ENCODE data around the gene AUP1.

AUP1 gene

GRCh38 chr2:74540291-74540690 lies 10.8 kb upstream of the AUP1 start:
- in situ Hi-C loops (cut with HindIII; ENCODE audit: low pct_unique_long_range_greater_than_20kb, low sequenced_read_pairs) = no loop called here
- DNase-seq (ENCODE audit: low read depth in 1 of 2, low spot score in 1 of 2) = no peak
- no peak for TF ChIP-seq JUND (IDR thresholded peaks at IDR 0.05; ENCODE audit: low read depth)

- TF ChIP-seq JUND (IDR thresholded peaks at IDR 0.05; ENCODE audit: low read depth) = no peak
- no peak for DNase-seq (ENCODE audit: low read depth in 1 of 2, low spot score in 1 of 2)
- in situ Hi-C loops (cut with HindIII; ENCODE audit: low pct_unique_long_range_greater_than_20kb, low sequenced_read_pairs) = no loop called here
These were observed 9.4 kb upstream of the AUP1 start for GRCh38 chr2:74538881-74539339.

GRCh38 chr2:74537140-74537539 lies 7.6 kb upstream of the AUP1 start:
- TF ChIP-seq JUND (IDR thresholded peaks at IDR 0.05; ENCODE audit: low read depth) = no peak
- no peak for DNase-seq (ENCODE audit: low read depth in 1 of 2, low spot score in 1 of 2)
- in situ Hi-C loops (cut with HindIII; ENCODE audit: low pct_unique_long_range_greater_than_20kb, low sequenced_read_pairs) = no loop called here

- in situ Hi-C loops (cut with HindIII; ENCODE audit: low pct_unique_long_range_greater_than_20kb, low sequenced_read_pairs) = no loop called here
- TF ChIP-seq JUND (IDR thresholded peaks at IDR 0.05; ENCODE audit: low read depth) = no peak
- DNase-seq (ENCODE audit: low read depth in 1 of 2, low spot score in 1 of 2) = no peak
These were observed 6.9 kb upstream of the AUP1 start for GRCh38 chr2:74536166-74536950.

GRCh38 chr2:74535440-74535965 lies 6.0 kb upstream of the AUP1 start:
- no peak for TF ChIP-seq JUND (IDR thresholded peaks at IDR 0.05; ENCODE audit: low read depth)
- in situ Hi-C loops (cut with HindIII; ENCODE audit: low pct_unique_long_range_greater_than_20kb, low sequenced_read_pairs) = no loop called here
- no peak for DNase-seq (ENCODE audit: low read depth in 1 of 2, low spot score in 1 of 2)

GRCh38 chr2:74534411-74534810 lies 4.9 kb upstream of the AUP1 start:
- in situ Hi-C loops (cut with HindIII; ENCODE audit: low pct_unique_long_range_greater_than_20kb, low sequenced_read_pairs) = no loop called here
- no peak for TF ChIP-seq JUND (IDR thresholded peaks at IDR 0.05; ENCODE audit: low read depth)
- DNase-seq (ENCODE audit: low read depth in 1 of 2, low spot score in 1 of 2) = no peak

- TF ChIP-seq JUND (IDR thresholded peaks at IDR 0.05; ENCODE audit: low read depth) = no peak
- in situ Hi-C loops (cut with HindIII; ENCODE audit: low pct_unique_long_range_greater_than_20kb, low sequenced_read_pairs) = no loop called here
- no peak for DNase-seq (ENCODE audit: low read depth in 1 of 2, low spot score in 1 of 2)
These were observed 4.0 kb upstream of the AUP1 start for GRCh38 chr2:74533464-74533863.

- peak; percentile 45 to 65 for DNase-seq (ENCODE audit: low read depth in 1 of 2, low spot score in 1 of 2)
- in situ Hi-C loops (cut with HindIII; ENCODE audit: low pct_unique_long_range_greater_than_20kb, low sequenced_read_pairs) = no loop called here
- no peak for TF ChIP-seq JUND (IDR thresholded peaks at IDR 0.05; ENCODE audit: low read depth)
These were observed 2.7 kb upstream of the AUP1 start for GRCh38 chr2:74532222-74532621.

- no peak for DNase-seq (ENCODE audit: low read depth in 1 of 2, low spot score in 1 of 2)
- no peak for TF ChIP-seq JUND (IDR thresholded peaks at IDR 0.05; ENCODE audit: low read depth)
- in situ Hi-C loops (cut with HindIII; ENCODE audit: low pct_unique_long_range_greater_than_20kb, low sequenced_read_pairs) = no loop called here
These were observed 2.2 kb upstream of the AUP1 start for GRCh38 chr2:74531666-74532065.

GRCh38 chr2:74530239-74531187 lies 1.0 kb upstream of the AUP1 start:
- in situ Hi-C loops (cut with HindIII; ENCODE audit: low pct_unique_long_range_greater_than_20kb, low sequenced_read_pairs) = no loop called here
- no peak for DNase-seq (ENCODE audit: low read depth in 1 of 2, low spot score in 1 of 2)
- no peak for TF ChIP-seq JUND (IDR thresholded peaks at IDR 0.05; ENCODE audit: low read depth)

GRCh38 chr2:74528600-74529356 lies 728 bp downstream of the AUP1 start:
- in situ Hi-C loops (cut with HindIII; ENCODE audit: low pct_unique_long_range_greater_than_20kb, low sequenced_read_pairs) = no loop called here
- no peak for DNase-seq (ENCODE audit: low read depth in 1 of 2, low spot score in 1 of 2)
- TF ChIP-seq JUND (IDR thresholded peaks at IDR 0.05; ENCODE audit: low read depth) = no peak

GRCh38 chr2:74527741-74528140 lies 1.8 kb downstream of the AUP1 start:
- no peak for DNase-seq (ENCODE audit: low read depth in 1 of 2, low spot score in 1 of 2)
- in situ Hi-C loops (cut with HindIII; ENCODE audit: low pct_unique_long_range_greater_than_20kb, low sequenced_read_pairs) = no loop called here
- no peak for TF ChIP-seq JUND (IDR thresholded peaks at IDR 0.05; ENCODE audit: low read depth)
